GM19438 (cell line): ENCODE results near the gene IL19.
"Not testable (repeated sequence)": the region's sequence is repeated elsewhere in the genome, so short reads cannot be mapped to it uniquely, and the experiment has no call there.

Experiments
- ATAC-seq: cut with Tn5 transposase; IDR thresholded peaks from one replicate; pipeline ENCODE4 v1.9.1; 2021; ENCODE audit warnings: low read depth; ENCODE audit not compliant: unreplicated experiment

The IL19 gene

DNA sequence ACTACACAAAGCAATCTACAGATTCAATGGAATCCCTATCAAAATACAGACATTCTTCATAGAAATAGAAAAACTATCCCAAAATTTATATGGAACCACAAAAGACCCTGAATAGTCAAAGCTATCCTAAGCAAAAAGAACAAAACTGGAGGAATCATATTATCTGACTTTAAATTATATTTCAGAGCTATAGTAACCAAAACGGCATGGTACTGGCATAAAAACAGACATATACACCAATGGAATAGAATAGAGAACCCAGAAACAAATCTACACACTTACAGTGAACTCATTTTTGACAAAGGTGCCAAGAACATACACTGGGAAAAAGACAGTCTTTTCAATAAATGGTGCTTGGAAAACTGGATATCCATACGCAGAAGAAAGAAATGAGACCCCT is 82.1 kb downstream of the IL19 start:
- not testable (repeated sequence) for ATAC-seq

DNA sequence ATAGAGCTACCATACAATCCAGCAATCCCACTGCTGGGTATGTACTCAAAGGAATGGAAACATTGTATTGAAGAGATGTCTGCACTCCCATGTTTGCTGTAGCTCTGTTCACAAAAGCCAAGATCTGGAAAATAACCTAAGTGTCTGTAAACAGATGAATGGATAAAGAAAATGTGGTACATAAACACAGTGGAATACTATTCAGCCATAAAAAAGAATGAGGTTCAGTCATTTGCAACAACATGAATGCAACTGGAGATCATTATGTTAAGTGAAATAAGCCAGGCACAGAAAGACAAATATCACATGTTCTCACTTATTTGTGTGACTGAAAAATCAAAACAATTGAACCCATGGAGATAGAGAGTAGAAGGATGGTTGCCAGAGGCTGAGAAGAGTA is 83.1 kb downstream of the IL19 start:
- ATAC-seq: not testable (repeated sequence)

DNA sequence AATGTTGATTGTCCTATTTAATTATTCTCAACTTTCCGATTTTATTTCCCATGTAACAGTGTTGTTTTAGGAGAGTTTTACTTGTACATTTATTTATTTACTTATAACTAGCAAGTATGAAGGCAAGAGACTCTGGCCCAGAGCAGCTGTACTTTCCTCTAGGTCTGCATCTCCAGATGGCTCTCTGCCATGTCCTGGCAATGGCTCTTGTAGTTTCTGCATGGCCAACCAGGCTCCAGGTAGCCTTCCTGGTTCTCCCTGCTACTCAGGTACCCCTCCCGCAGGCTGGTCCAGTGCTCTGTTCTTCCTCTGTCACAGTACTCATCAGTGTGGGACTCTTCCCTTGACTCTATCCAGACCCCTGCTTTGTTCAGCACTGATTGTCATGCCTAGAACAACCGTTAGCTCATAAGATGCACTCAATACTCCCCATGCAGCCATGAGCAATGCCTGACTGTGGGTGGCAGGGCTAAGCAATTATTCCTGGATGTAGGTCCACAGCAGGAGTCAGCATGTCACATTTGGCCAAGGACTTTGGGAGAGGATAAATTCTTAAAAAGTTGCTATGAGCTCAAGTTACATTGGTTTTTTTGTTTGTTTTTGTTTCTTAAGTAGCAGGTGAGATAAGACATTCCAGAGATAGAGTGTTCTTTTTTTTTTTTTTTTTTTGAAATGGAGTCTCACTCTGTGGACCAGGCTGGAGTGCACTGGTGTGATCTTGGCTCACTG is 84.0 kb downstream of the IL19 start:
- ATAC-seq: no peak

DNA sequence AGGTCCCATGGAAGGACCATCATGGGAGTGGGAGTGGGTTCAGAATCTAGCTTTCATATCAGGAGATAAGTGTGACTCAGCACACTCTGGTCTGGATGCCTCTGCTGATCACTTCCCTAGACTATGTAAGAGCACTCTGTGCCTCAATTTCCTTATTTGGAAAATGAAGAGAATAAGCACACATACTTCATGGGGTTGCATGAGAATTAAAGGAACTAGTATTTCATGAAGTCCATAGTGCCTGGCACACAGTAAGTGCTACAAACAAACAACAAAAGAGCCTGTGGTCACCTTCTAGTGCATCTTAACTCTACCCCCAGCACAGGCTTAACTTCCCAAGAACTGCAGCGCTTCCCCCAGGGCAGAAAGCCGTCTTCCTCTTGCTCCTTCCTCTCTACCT is 85.3 kb downstream of the IL19 start:
- ATAC-seq: no peak

DNA sequence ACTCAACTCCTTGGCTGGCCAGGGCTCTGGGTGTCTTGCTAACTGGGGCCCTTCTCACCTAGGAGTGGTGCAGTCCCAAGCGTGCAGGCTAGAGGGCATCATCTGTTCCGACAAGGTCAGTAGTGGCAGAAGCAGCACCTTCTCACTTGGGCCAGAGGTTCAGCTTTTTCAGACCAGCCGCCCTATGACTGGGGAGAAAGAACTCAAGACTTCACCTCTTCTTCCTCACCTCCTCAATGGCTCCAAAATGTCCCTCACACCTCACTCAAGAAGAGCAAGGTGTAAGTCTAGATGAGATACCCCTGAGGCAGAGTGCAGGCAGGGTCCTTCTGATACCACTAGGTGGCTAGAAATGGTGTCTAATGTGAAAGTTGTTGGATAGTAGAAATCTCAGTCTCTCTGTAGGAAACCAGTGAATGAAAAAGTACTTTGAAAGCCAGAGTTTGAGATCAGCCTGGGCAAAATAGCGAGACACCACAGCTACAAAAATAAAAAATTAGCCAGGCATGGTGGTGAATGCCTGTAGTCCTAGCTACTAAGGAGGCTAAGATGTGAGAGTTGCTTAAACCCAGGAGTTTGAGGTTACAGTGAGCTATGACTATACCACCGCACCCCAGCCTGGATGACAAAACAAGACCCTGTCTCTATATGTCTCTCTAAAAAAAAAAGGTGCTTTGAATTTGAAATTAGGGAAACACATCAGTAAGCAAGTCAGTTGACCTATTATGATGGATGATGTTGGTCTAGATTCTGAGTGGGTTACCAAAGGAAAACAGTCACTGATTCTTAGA is 86.3 kb downstream of the IL19 start:
- ATAC-seq: no peak

DNA sequence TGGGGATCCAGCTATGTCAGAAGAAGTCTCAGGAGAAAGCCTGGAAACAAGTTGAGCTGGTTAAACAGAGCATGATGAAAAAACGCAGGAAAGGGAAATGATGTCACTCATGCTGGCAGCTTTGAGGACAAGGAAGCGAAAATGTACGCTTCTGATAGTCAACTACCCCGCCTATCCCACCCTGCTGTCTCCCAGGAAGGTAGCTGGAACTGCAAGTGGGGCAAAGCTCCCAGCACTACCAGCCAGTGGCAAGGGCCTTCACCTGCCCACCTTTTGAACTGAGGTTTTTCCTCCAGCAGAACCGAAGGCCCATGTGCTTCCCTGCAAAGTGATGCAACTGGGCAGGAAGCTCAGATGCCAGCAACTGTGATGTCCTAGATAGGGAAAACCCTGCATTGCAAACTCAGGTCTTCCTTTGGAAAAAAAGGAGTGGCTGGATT is 88.5 kb downstream of the IL19 start:
- ATAC-seq: no peak

DNA sequence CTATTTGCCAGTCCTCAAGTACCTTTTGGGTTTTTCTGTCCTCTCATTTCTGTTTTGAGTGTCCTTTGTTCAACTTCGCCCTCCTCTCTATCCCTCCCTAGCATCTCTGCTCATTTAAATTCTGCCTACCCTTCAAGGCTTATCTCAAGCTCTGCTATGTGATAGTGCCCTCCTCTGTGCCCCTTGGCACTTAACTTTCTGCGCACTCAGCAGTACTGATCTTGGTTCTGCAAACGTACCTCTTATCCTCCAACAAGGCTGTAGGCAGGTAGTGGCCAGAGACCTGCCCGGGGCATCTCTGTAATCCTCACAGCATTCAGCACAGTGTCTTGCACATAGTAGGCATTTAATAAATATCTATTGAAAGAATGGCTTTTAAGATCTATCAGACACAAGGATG is 89.6 kb downstream of the IL19 start:
- ATAC-seq: no peak

DNA sequence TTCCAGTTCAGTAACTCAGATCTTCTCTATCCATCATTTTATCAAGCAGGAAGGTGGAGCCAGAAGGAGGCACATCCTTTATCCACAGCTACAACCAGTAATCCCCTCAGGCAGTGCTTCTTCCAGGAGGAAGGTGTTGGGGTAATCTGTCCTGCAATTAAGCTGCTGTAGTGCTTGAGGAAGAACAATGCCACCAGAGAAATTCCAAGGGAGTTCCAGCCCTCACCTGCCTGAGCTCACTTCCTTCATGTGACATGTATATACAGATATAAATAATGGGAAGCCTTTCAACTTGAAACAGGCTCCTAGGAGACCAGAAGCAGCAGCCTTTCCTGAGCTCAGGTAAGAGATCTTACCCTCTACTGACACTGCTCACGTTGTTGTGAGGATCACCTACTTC is 92.7 kb downstream of the IL19 start:
- ATAC-seq: no peak

DNA sequence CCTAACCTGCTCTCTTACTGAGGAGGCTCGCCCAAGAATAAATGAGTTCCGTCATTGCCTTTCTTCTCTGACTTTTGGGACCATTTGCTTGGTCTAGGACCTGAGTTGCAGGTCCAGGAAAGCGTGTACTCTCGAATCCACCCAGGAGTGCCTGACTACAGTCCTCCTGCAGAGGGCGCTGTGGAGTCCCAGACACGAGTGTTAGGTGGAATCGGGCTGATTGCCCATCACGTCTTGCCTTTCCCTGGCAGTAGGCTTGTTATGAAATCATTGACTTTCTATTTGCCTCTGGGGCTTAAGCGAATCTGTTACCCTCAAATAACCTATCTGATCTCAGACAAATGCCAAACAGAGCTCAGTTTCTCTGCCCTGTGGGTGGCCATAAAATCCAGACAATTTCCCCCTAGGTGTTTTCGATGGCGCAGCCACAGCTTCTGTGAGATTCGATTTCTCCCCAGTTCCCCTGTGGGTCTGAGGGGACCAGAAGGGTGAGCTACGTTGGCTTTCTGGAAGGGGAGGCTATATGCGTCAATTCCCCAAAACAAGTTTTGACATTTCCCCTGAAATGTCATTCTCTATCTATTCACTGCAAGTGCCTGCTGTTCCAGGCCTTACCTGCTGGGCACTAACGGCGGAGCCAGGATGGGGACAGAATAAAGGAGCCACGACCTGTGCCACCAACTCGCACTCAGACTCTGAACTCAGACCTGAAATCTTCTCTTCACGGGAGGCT is 94.5 kb downstream of the IL19 start, which contains the start of gene IL20:
TSS of gene IL20 (plus strand) at position 685 of the 733 bp plus-strand sequence. CDS start 230 bp downstream, outside the sequence.
- no peak for ATAC-seq

DNA sequence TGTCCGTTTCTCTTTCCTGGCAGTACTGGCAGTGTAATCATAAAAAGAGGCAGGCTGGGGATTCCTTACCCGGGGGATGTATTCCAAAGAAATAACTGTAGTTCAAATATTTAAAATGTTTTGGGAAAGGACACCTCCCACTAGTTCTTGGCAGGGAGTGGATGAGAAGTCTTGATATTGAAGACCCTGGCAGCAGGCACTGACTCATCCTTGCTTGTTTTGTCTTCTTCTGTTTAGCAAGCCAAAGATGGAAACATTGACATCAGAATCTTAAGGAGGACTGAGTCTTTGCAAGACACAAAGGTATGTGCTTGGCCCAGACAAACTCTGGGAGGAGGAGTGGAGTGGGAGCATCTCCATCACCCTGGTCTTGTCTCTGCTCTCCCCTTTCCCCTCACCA is 95.5 kb downstream of the IL19 start:
- no peak for ATAC-seq

DNA sequence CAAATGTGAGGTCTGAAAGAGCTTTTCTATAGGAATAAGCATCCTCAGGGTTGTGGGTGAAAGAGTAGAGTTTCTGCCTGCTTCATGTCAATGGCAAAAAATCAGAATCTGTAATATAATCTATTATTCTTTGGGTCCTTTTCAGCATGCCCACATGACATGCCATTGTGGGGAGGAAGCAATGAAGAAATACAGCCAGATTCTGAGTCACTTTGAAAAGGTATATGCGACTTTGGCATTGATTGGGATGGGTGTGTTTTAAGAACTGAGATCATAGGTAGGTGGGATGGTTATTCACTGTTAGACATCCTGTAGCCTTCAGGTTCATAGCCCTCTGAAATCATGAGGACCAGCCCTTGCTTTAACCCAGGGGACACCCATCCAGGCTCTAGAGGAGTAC is 96.7 kb downstream of the IL19 start:
- ATAC-seq: no peak

DNA sequence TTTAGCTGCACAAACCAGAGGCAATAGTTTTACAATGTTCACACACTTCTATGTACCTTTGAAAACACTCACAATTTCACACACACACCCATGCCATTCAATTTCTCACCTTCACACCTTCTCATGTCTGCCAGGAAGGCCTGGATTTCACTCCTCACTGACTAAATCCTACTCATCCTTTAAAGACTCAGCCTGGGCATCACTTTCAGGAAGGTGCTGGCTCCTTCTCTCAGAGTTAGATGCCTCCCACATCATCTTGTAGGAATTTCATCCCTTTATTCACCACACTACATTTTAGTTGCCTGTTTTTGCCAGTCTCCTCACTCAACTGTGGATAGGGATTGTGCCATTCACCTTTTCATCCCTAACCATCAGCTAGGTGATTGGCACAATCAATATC is 97.1 kb downstream of the IL19 start:
- ATAC-seq: no peak

DNA sequence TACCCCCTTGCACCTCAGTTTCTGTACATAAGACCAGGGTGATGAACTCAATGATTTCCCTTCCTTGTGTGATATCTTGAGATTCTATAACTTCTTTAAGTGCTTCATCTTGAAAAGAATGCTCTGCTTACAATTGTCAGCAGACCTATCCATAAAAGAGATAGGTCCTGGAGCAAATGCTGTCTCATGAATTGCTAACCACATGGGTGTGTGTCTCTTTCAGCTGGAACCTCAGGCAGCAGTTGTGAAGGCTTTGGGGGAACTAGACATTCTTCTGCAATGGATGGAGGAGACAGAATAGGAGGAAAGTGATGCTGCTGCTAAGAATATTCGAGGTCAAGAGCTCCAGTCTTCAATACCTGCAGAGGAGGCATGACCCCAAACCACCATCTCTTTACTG is 97.7 kb downstream of the IL19 start:
- ATAC-seq: no peak

DNA sequence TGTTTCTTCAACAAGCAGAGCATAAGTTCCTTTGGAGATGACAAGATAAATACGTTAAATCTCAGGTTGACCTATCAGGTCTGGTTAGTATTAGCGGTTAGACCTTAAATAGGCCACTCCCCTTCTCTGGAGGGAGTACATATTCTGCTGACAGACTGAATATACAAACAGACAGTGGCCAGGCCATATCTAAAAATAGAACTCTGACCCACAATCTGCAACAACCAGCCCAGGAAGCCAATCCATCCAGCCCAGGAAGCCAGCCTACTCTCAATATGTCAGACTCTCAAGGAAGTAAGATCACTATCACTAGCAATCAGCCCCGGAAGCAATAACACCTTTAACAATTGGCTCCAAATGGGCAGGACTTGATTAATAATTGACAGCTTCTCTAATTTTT is 101.6 kb downstream of the IL19 start:
- no peak for ATAC-seq

DNA sequence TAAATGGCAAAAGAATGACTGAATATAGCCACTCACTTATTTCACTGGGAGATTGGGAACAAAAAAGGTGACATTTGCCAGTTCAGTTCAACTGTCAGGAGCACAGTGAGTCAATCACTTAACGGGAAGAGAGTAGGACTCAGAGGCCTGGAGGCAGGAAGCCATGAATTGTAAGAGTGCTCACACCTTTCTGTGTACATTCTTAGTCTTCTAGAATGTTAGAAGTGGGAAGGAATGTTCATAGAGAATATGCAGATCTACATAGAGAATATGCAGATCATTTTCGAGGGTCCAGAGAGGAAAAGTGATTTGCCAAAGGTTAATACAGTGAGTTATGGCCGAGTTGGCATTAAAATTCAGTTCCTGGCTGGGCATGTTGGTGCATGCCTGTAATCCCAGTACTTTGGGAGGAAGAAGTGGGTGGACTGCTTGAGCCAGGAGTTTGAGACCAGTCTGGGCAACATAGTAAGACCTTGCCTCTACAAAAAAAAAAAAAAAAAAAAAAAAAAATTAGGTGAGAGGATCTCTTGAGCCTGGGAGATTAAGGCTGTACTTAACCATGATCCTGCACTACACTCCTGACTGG is 103.1 kb downstream of the IL19 start:
- no peak for ATAC-seq

DNA sequence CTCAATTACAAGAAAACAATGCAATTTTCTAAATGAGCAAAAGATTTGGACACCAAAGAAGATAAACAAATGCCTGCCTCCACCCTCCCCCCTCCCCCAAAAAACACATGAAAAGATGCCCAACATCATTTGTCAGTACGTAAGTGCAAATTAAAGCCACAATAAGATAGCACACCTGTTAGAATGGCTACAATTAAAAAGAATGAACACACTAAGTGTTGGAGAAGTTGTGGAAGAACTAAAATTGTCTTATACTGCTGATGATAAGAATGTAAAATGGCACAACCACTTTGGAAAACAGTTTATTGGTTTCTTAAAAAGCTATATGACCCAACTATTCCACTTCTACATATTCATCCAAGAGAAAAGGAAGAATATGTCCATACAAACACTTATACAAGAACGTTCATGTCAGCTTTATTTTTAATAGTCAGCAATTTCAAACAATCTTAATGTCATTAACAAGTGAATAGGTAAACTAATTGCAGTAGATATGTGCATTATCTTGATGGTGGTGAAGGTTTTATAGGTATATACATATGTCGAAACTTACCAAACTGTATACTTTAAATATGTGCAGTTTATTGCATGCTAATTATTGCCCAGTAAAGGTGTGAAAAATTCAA is 105.3 kb downstream of the IL19 start:
- no peak for ATAC-seq

DNA sequence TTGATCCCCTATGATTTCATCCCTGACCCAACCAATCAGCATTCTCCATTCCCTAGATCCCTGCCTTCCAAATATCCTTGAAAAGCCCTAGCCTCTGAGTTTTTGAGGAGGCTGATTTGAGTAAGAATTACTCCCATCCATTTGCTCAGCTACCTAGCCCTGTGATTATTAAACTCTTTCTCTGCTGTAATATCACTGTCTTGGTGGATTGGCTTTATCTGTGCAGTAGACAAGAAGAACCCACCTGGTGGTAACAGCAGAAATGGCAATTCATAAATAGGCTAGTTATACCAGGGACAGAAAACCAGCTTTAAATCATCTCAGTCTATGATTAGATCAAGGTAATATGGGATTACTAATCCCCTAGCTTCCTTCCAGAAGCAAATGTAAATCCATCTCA is 107.9 kb downstream of the IL19 start:
- no peak for ATAC-seq

DNA sequence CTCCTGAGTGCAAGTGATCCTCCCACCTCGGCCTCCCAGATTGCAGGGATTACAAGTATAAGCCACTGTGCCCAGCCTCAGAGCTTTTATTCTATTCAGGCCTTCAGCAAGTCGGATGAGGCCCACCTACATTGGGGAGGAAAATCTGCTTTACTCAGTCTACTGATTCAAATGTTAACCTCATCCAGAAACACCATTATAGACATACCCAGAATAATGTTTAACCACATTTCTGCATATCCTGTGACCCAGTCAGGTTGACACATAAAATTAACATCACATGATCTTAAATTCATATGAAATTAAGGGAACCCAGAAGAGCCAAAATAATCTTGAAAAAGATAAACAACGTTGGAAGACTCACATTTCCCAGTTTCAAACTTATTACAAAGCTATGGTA is 109.7 kb downstream of the IL19 start:
- ATAC-seq: no peak

DNA sequence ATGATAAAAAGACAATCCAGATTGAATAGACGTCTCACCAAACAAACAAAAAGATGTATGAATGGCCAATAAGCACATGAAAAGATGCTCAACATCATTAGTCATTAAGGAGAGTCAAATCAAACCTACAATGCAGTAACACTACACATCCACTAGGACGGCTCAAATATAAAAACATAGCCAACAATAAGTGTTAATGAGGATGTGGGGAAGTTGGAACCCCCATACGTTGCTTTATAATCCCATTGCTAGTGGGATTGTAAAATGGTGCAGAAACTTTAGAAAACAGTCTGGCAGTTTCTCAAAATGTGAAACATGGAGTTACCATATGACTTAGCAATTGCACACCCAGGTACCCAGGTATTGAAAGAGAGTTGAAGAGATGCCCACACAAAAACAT is 112.0 kb downstream of the IL19 start:
- ATAC-seq: no peak

DNA sequence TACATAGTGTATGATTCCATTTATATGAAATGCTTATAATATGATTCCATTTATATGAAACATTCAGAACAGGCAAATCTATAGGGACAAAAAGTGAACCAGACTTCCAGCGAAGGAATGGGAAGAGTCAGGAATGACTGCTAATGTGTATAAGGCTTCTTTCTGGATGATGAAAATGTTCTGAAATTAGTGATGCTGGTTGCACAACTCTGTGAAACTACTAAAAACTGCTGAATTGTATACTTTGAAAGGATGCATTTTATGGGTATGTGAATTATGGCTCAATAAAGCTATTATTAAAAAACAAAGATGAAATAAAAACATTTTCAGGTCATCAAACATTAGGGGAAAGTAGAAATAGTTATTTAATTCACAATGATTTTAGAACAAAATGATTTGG is 112.6 kb downstream of the IL19 start:
- ATAC-seq: no peak

DNA sequence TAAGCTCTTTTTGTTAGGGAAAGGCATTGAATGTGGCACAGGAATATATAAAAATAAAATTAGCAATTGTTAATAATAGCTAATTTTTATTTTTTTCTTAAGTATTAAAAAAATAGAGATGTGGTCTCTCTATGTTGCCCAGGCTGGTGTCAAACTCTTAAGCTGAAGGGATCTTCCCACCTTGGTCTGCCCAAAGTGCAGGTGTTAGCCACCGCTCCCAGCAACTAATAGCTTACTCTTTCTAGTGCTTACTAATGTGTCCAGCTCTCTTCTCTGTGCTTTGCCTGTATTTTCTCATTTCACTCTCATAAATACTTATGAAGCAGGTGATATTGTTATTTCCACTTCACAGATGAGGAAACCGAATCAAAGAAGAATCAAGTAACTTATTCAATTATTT is 113.3 kb downstream of the IL19 start:
- ATAC-seq: no peak
